ENCODE results near the gene SPC24. TPM values are rescaled to one million over a fixed set of nuclear protein-coding genes. Genes with fewer than 3 reads are reported as not detected.
"Not testable (repeated sequence)": the region's sequence is repeated elsewhere in the genome, so short reads cannot be mapped to it uniquely, and the experiment has no call there.

The SPC24 gene
- polyA plus RNA-seq, 1 of the 3 experiments (the other 2 are of a cell fraction): 18.9 TPM

DNA sequence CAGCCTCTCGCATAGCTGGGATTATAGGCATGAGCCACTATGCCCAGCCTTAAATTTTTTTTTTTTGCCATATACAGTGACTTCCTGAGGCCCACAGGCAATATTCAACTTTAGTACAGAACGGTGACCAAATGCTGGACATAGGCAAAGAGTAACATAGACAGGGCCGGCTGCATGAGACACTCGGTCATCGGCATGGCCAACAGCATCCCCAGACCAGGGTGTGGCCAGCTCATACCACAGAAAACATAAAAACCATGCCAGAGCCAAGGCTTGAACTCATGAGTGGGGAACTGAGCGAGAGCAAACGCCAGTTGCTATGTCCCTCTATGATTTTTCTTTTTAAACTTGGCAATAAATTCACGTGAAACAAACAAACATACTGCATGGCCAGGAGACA, 24.8 kb upstream of the SPC24 start (continued):
- TF ChIP-seq, protein P1, sequence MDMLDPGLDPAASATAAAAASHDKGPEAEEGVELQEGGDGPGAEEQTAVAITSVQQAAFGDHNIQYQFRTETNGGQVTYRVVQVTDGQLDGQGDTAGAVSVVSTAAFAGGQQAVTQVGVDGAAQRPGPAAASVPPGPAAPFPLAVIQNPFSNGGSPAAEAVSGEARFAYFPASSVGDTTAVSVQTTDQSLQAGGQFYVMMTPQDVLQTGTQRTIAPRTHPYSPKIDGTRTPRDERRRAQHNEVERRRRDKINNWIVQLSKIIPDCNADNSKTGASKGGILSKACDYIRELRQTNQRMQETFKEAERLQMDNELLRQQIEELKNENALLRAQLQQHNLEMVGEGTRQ (IDR thresholded peaks at IDR 0.05; ENCODE audit: borderline replicate concordance, low read depth, low read length): no peak
- TF ChIP-seq GATA2 (CRISPR knock-in tag; IDR thresholded peaks at IDR 0.05): no peak

DNA sequence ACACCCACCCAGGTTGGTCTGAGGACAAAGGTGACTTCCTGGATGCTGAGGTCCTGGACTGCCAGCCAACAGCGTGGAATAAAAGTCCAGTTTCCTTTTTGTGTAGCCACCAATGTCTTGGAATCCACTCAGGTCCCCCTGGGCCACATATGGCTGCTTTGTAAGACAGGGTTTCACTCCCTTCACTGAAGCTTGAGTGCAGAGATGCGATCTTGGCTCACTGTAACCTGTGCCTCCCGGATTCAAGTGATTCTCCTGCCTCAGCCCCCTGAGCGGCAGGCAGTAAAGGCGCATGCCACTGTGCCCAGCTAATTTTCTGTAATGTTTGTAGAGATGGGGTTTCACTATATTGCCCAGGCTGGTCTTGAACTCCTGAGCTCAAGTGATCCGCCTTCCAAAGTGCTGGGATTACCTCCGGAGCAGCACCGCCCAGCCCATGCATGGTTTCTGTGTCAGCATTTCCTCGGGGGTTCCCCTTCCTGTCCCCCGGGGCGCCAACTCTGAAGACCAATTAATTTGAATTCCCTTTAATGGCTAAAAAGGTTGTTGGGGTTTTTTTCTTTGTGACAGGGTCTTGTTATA, 24.2 kb upstream of the SPC24 start:
- no peaks in the 10 kb centered on the region for H3K9me2 ChIP-seq
- H3F3A ChIP-seq (replicated peaks; ENCODE audit: insufficient read depth): peaks cover 7% of the 10 kb centered on the region
- H2AFZ ChIP-seq (ENCODE audit: low read depth): no peak overlapping the region
- no peak for DNase-seq
- peaks cover 51% of the 10 kb centered on the region for H3K79me2 ChIP-seq (ENCODE audit: insufficient read depth)
- H3K4me2 ChIP-seq: no peak overlapping the region
- peaks cover 4% of the 10 kb centered on the region; the same call in 1 of the 2 replicates for H4K20me1 ChIP-seq (ENCODE audit: insufficient read depth)
- no peaks in the 10 kb centered on the region for H3K27me3 ChIP-seq (ENCODE audit: insufficient read depth)
- 88% methylated on average over 11 of the region's 11 CpGs for WGBS (ENCODE audit: low lambda C conversion rate)
- no peak overlapping the region for H3K4me3 ChIP-seq (ENCODE audit: low read depth in 2 of 2, low read length in 1 of 2)
- no peak overlapping the region for H3K27ac ChIP-seq (ENCODE audit: low read depth in 2 of 2, low read length in 1 of 2)
- TF ChIP-seq JUND (IDR thresholded peaks at IDR 0.05) (no peak), MXI1 (IDR thresholded peaks at IDR 0.05; ENCODE audit: low read depth, low read length) (no peak), NFIC (IDR thresholded peaks at IDR 0.05; ENCODE audit: borderline replicate concordance) (no peak), RCOR1 (IDR thresholded peaks at IDR 0.05; ENCODE audit: low read length) (no peak)
- TF ChIP-seq, protein P2, sequence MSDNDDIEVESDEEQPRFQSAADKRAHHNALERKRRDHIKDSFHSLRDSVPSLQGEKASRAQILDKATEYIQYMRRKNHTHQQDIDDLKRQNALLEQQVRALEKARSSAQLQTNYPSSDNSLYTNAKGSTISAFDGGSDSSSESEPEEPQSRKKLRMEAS (IDR thresholded peaks at IDR 0.05; ENCODE audit: low read depth): no peak
- TF ChIP-seq, protein P3, sequence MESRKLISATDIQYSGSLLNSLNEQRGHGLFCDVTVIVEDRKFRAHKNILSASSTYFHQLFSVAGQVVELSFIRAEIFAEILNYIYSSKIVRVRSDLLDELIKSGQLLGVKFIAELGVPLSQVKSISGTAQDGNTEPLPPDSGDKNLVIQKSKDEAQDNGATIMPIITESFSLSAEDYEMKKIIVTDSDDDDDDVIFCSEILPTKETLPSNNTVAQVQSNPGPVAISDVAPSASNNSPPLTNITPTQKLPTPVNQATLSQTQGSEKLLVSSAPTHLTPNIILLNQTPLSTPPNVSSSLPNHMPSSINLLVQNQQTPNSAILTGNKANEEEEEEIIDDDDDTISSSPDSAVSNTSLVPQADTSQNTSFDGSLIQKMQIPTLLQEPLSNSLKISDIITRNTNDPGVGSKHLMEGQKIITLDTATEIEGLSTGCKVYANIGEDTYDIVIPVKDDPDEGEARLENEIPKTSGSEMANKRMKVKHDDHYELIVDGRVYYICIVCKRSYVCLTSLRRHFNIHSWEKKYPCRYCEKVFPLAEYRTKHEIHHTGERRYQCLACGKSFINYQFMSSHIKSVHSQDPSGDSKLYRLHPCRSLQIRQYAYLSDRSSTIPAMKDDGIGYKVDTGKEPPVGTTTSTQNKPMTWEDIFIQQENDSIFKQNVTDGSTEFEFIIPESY (IDR thresholded peaks at IDR 0.05; ENCODE audit: borderline replicate concordance, low read depth): no peak
- peaks cover 18 to 72% of the 10 kb centered on the region in 2 experiments for H3K36me3 ChIP-seq (replicated peaks in 1 of 2; ENCODE audit: control insufficient read depth in 1 of 2, insufficient read depth in 2 of 2, low read length in 1 of 2)
- CTCF ChIA-PET: no interaction called here
- H3K4me1 ChIP-seq (ENCODE audit: control insufficient read depth in 1 of 2, insufficient read depth in 2 of 2, low read depth in 1 of 2, low read length in 1 of 2): no peaks in the 10 kb centered on the region
- POLR2A ChIA-PET: no interaction called here
- no peaks in the 10 kb centered on the region for H3K9me3 ChIP-seq
- H3K9ac ChIP-seq: no peak overlapping the region

GRCh38 chr19:11179145-11179465, 23.5 kb upstream of the SPC24 start:
- H3K79me2 ChIP-seq (ENCODE audit: insufficient read depth): peaks cover 47% of the 10 kb centered on the region

More at GRCh38 chr19:11179145-11179465, 23.5 kb upstream of the SPC24 start:
- H3K4me1 ChIP-seq (ENCODE audit: control insufficient read depth in 1 of 2, insufficient read depth in 2 of 2, low read depth in 1 of 2, low read length in 1 of 2); H3K27me3 ChIP-seq (ENCODE audit: insufficient read depth); H3K9ac ChIP-seq; H3F3A ChIP-seq (replicated peaks; ENCODE audit: insufficient read depth); H3K4me3 ChIP-seq (ENCODE audit: low read depth in 2 of 2, low read length in 1 of 2); POLR2A ChIA-PET; H3K27ac ChIP-seq (ENCODE audit: low read depth in 2 of 2, low read length in 1 of 2); H2AFZ ChIP-seq (ENCODE audit: low read depth); H3K4me2 ChIP-seq; DNase-seq; H3K9me2 ChIP-seq; H4K20me1 ChIP-seq (ENCODE audit: insufficient read depth); H3K9me3 ChIP-seq: not testable (repeated sequence)
- CTCF ChIA-PET: interaction anchor here (1.8 kb wide), 1 partner anchor 11 kb away, joined by 4 read pairs; no protein-coding TSS in a partner anchor
- H3K36me3 ChIP-seq (replicated peaks in 1 of 2; ENCODE audit: control insufficient read depth in 1 of 2, insufficient read depth in 2 of 2, low read length in 1 of 2): peaks cover 23 to 68% of the 10 kb centered on the region in 2 experiments
- WGBS (ENCODE audit: low lambda C conversion rate): 98% methylated on average over 9 of the region's 9 CpGs
